Thoracic aorta endothelial cell (primary cell): ENCODE results near the gene ADAMTS5. TPM values are rescaled to one million over a fixed set of nuclear protein-coding genes. Genes with fewer than 3 reads are reported as not detected.

Source experiments
- small RNA-seq: library from RNA; depleted of rRNA; stranded (forward); fragments of <200 nt; gene quantifications from one replicate; pipeline ENCODE3, GENCODE V24; 2012
- total RNA-seq: library from RNA; depleted of rRNA; stranded (reverse); fragments of >200 nt; gene quantifications from 2 replicates; pipeline ENCODE4 v1.2.3, GENCODE V29; 2012

The ADAMTS5 gene
- total RNA-seq, result under 0.01 and 0.07 TPM in 2 replicates

GRCh38 chr21:26967062-26967913 lies at the start of gene ADAMTS5:
Gene ADAMTS5, minus strand, starts transcription at chr21:26967088. Its CDS starts 697 bp downstream, at chr21:26966391.

Small RNA genes within 50 kb of the gene (small RNA-seq; reads per million reads assigned to genes)
- gene MIR4759, result not detected

Other genes starting within 250 kb of the ADAMTS5 start
- gene ADAMTS1, start 121.7 kb downstream of the ADAMTS5 start, total RNA-seq, result 131 and 144 TPM in 2 replicates